ENCODE results near the gene YJU2. TPM values are rescaled to one million over a fixed set of nuclear protein-coding genes. Genes with fewer than 3 reads are reported as not detected.

YJU2 gene
- total RNA-seq, 1 experiment from 2014 or later = 26.9 TPM

DNA sequence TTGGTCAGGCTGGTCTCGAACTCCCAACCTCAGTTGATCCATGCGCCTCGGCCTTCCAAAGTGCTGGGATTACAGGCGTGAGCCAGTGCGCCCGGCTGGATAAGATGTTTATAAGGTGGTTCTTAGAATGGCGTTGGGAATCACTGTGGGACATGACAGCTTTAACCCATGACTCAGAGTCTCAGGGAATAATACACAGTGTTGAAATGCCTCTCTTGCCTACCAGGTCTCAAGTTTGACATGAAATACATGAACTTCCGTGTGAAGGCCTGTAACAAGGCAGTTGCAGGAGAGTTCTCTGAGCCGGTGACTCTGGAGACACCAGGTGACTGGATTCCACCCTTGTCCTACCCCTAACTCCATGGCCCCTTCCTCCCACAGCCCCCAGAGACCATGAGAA lies 70.1 kb downstream of the YJU2 start (continued):
- TF ChIP-seq, protein P1, sequence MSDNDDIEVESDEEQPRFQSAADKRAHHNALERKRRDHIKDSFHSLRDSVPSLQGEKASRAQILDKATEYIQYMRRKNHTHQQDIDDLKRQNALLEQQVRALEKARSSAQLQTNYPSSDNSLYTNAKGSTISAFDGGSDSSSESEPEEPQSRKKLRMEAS (IDR thresholded peaks at IDR 0.05) = no peak
- TF ChIP-seq EZH2phosphoT487 (IDR thresholded peaks at IDR 0.05; ENCODE audit: borderline replicate concordance) (no peak), POLR2AphosphoS5 (IDR thresholded peaks at IDR 0.05; ENCODE audit: low read depth, low read length) (no peak)

GRCh38 chr19:4318460-4318859 lies 71.6 kb downstream of the YJU2 start:
- no TSS peak for BruUV-seq (replicated peaks)
- H2AFZ ChIP-seq (ENCODE audit: low read depth, low read length, poor library complexity, severe bottlenecking) = no peak overlapping the region
- ChIA-PET RAD21 (ENCODE audit: low non-redundant PET in 1 of 2, low total read pairs in 2 of 2, uncharacterized antibody in 2 of 2, unreplicated experiment in 2 of 2) (no interaction called here), POLR2A (no interaction called here), CTCF (no interaction called here)
- TF ChIP-seq CBX3 (IDR thresholded peaks at IDR 0.05; ENCODE audit: low read depth) = no peak
- H3K27ac ChIP-seq (ENCODE audit: low read depth, low read length) = no peak overlapping the region
- no peaks in the 10 kb centered on the region for H3K36me3 ChIP-seq (ENCODE audit: control insufficient read depth in 1 of 2, insufficient read depth in 2 of 2, low read length in 2 of 2)
- H3K9ac ChIP-seq (ENCODE audit: low read length) = no peak overlapping the region
- H3K9me3 ChIP-seq (ENCODE audit: control insufficient read depth in 1 of 2, insufficient read depth in 1 of 2, low read depth in 1 of 2, low read length in 2 of 2) = no peaks in the 10 kb centered on the region
- intact Hi-C loops (cut with micrococcal nuclease) = no loop called here
- no peak overlapping the region for H3K4me2 ChIP-seq (ENCODE audit: low read length)
- ATAC-seq = no peak
- no peak for DNase-seq (ENCODE audit: low read depth, low spot score)
- H3K27me3 ChIP-seq (ENCODE audit: insufficient read depth, low read length) = no peaks in the 10 kb centered on the region
- H3K9me2 ChIP-seq (ENCODE audit: insufficient read depth) = no peaks in the 10 kb centered on the region
- no peak overlapping the region for H3K4me3 ChIP-seq (replicated peaks in 1 of 2; ENCODE audit: low read depth in 1 of 2, low read length in 2 of 2)
- H3K79me2 ChIP-seq (ENCODE audit: insufficient read depth, low read length) = no peaks in the 10 kb centered on the region
- no peaks in the 10 kb centered on the region for H4K20me1 ChIP-seq (ENCODE audit: insufficient read depth)
- H3K4me1 ChIP-seq (ENCODE audit: control insufficient read depth in 1 of 2, insufficient read depth in 2 of 2, low read length in 2 of 2) = no peaks in the 10 kb centered on the region

Other genes starting within 250 kb of the YJU2 start
- 28.4 TPM for gene PIAS4, start 239.3 kb upstream of the YJU2 start, total RNA-seq (2021; ENCODE audit: unreplicated experiment)
- gene ZBTB7A, start 180.2 kb upstream of the YJU2 start, total RNA-seq (2021; ENCODE audit: unreplicated experiment) = 49.5 TPM
- gene MAP2K2, start 123.0 kb upstream of the YJU2 start, total RNA-seq (2021; ENCODE audit: unreplicated experiment) = 186 TPM
- gene CREB3L3, start 93.4 kb upstream of the YJU2 start, total RNA-seq (2021; ENCODE audit: unreplicated experiment) = 0.25 TPM
- gene SIRT6, start 64.5 kb upstream of the YJU2 start, total RNA-seq (2021; ENCODE audit: unreplicated experiment) = 36.3 TPM
- 1.7 TPM for gene ANKRD24, start 64.4 kb upstream of the YJU2 start, total RNA-seq (2021; ENCODE audit: unreplicated experiment)
- 1.2 TPM for gene EBI3, start 17.6 kb upstream of the YJU2 start, total RNA-seq (2021; ENCODE audit: unreplicated experiment)
- gene SHD, start 32.2 kb downstream of the YJU2 start, total RNA-seq (2021; ENCODE audit: unreplicated experiment) = 2.0 TPM
- gene TMIGD2, start 55.3 kb downstream of the YJU2 start, total RNA-seq (2021; ENCODE audit: unreplicated experiment) = not detected
- gene FSD1, start 57.5 kb downstream of the YJU2 start, total RNA-seq (2021; ENCODE audit: unreplicated experiment) = 20.1 TPM
- 2.1 TPM for gene STAP2, start 91.7 kb downstream of the YJU2 start, total RNA-seq (2021; ENCODE audit: unreplicated experiment)
- gene MPND, start 96.5 kb downstream of the YJU2 start, total RNA-seq (2021; ENCODE audit: unreplicated experiment) = 24.3 TPM
- 86.0 TPM for gene SH3GL1, start 153.5 kb downstream of the YJU2 start, total RNA-seq (2021; ENCODE audit: unreplicated experiment)
- gene CHAF1A, start 155.6 kb downstream of the YJU2 start, total RNA-seq (2021; ENCODE audit: unreplicated experiment) = 69.9 TPM
- gene UBXN6, start 210.7 kb downstream of the YJU2 start, total RNA-seq (2021; ENCODE audit: unreplicated experiment) = 76.5 TPM
- gene HDGFL2, start 225.2 kb downstream of the YJU2 start, total RNA-seq (2021; ENCODE audit: unreplicated experiment) = 75.2 TPM